Activated CD8-positive, alpha-beta memory T cell treated with anti-CD3 and anti-CD28 coated beads, Interleukin-2, amount 50 U/mL, for 4 hours (primary cell): Measurements from ENCODE around the gene BMP7.

Experiments
- DNase-seq: peaks from one replicate; pipeline ENCODE4 v3.0.0-alpha.2; 2020

BMP7 gene

GRCh38 chr20:57187068-57187634 lies 79.3 kb downstream of the BMP7 start:
- DNase-seq = no peak

GRCh38 chr20:57186192-57186591 lies 80.2 kb downstream of the BMP7 start:
- no peak for DNase-seq

- no peak for DNase-seq
Measured at GRCh38 chr20:57185188-57185743, 81.2 kb downstream of the BMP7 start.

- no peak for DNase-seq
Measured at GRCh38 chr20:57183457-57184009, 82.9 kb downstream of the BMP7 start.

GRCh38 chr20:57181639-57182038 lies 84.8 kb downstream of the BMP7 start:
- no peak for DNase-seq

GRCh38 chr20:57180954-57181353 lies 85.5 kb downstream of the BMP7 start:
- DNase-seq = no peak

- DNase-seq = no peak
Measured at GRCh38 chr20:57180387-57180786, 86.1 kb downstream of the BMP7 start.

- no peak for DNase-seq
Measured at GRCh38 chr20:57179265-57179664, 87.2 kb downstream of the BMP7 start.

GRCh38 chr20:57178582-57179111 lies 87.8 kb downstream of the BMP7 start:
- DNase-seq = no peak

- DNase-seq = no peak
Measured at GRCh38 chr20:57177636-57178280, 88.7 kb downstream of the BMP7 start.

GRCh38 chr20:57176842-57177241 lies 89.6 kb downstream of the BMP7 start:
- no peak for DNase-seq

- DNase-seq = no peak
Measured at GRCh38 chr20:57175397-57176010, 90.9 kb downstream of the BMP7 start.

GRCh38 chr20:57174737-57175136 lies 91.7 kb downstream of the BMP7 start:
- DNase-seq = no peak

GRCh38 chr20:57173986-57174385 lies 92.5 kb downstream of the BMP7 start:
- DNase-seq = no peak

- DNase-seq = no peak
Measured at GRCh38 chr20:57173041-57173440, 93.4 kb downstream of the BMP7 start.

- DNase-seq = no peak
Measured at GRCh38 chr20:57170343-57170742, 96.1 kb downstream of the BMP7 start.

GRCh38 chr20:57169162-57169561 lies 97.3 kb downstream of the BMP7 start:
- no peak for DNase-seq

GRCh38 chr20:57167971-57168701 lies 98.3 kb downstream of the BMP7 start:
- DNase-seq = no peak

- no peak for DNase-seq
Measured at GRCh38 chr20:57167292-57167655, 99.2 kb downstream of the BMP7 start.

- no peak for DNase-seq
Measured at GRCh38 chr20:57166568-57167291, 99.7 kb downstream of the BMP7 start.

- DNase-seq = no peak
Measured at GRCh38 chr20:57165427-57166004, 100.9 kb downstream of the BMP7 start.

GRCh38 chr20:57164872-57165271 lies 101.6 kb downstream of the BMP7 start:
- no peak for DNase-seq
